HG02938 (cell line): Measurements from ENCODE around the gene RFLNA.

ENCODE experiments used
- ATAC-seq: cut with Tn5 transposase; IDR thresholded peaks from one replicate; pipeline ENCODE4 v1.9.1; 2021; ENCODE audit warnings: mild to moderate bottlenecking, moderate library complexity; ENCODE audit not compliant: unreplicated experiment

RFLNA gene

GRCh38 chr12:124294780-124295341 lies at the start of gene RFLNA:
Gene RFLNA (plus strand): TSS chr12:124295093. CDS start chr12:124295430, 337 bp downstream.
- ATAC-seq: no peak

- no peak for ATAC-seq
Measured at GRCh38 chr12:124247331-124247730, 47.6 kb upstream of the RFLNA start.

GRCh38 chr12:124248941-124249825 lies 45.7 kb upstream of the RFLNA start:
- no peak for ATAC-seq

- ATAC-seq: no peak
Measured at GRCh38 chr12:124251186-124251585, 43.7 kb upstream of the RFLNA start.

- no peak for ATAC-seq
Measured at GRCh38 chr12:124252964-124253363, 41.9 kb upstream of the RFLNA start.

- no peak for ATAC-seq
Measured at GRCh38 chr12:124254126-124254525, 40.8 kb upstream of the RFLNA start.

GRCh38 chr12:124259154-124260066 lies 35.5 kb upstream of the RFLNA start:
- no peak for ATAC-seq

GRCh38 chr12:124261885-124262284 lies 33.0 kb upstream of the RFLNA start:
- no peak for ATAC-seq

GRCh38 chr12:124264089-124264795 lies 30.7 kb upstream of the RFLNA start:
- ATAC-seq: no peak

GRCh38 chr12:124264879-124265278 lies 30.0 kb upstream of the RFLNA start:
- no peak for ATAC-seq

- ATAC-seq: no peak
Measured at GRCh38 chr12:124267205-124267778, 27.6 kb upstream of the RFLNA start.

- ATAC-seq: no peak
Measured at GRCh38 chr12:124270671-124271070, 24.2 kb upstream of the RFLNA start.

GRCh38 chr12:124273630-124274029 lies 21.3 kb upstream of the RFLNA start:
- no peak for ATAC-seq

GRCh38 chr12:124276337-124276736 lies 18.6 kb upstream of the RFLNA start:
- ATAC-seq: no peak

- no peak for ATAC-seq
Measured at GRCh38 chr12:124277394-124278241, 17.3 kb upstream of the RFLNA start.

- no peak for ATAC-seq
Measured at GRCh38 chr12:124278389-124279101, 16.3 kb upstream of the RFLNA start.

GRCh38 chr12:124279315-124279714 lies 15.6 kb upstream of the RFLNA start:
- no peak for ATAC-seq

- no peak for ATAC-seq
Measured at GRCh38 chr12:124279846-124280360, 15.0 kb upstream of the RFLNA start.

- ATAC-seq: no peak
Measured at GRCh38 chr12:124281309-124281708, 13.6 kb upstream of the RFLNA start.
